ENCODE measurements around the gene CUL7.
"Not testable (repeated sequence)": the region's sequence is repeated elsewhere in the genome, so short reads cannot be mapped to it uniquely, and the experiment has no call there.

Gene CUL7

DNA sequence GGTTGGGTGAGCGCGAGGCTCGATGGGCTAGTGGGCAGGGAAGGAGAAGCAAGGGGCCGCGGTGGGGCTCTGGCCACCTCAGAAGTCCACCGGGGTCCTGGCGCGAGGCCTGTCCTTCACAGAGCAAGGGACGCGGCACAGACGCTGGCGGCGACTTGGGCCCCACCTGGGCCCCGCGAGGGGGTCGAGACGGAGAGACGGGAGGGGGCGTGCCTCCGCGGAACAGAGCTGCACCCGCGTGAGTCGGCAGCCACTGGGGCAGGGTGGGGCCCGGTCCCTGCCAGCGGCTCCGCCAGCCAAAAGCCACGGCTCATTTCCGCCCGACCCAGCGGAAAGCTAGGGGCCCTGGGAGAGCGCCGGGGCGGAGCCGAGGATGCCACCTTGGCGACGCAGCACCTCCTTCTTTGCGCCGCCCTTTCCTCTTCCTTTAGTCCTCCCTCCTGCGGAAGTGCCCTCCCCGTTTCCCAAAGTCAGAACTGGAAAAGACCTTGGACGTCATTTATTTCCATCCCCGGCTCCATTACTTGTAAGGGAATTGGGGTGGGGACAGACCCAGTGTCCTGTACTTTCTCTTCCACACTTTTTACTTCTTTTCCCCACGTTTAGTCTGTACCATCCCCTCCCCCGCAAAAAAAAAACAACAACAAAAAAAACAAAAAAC lies at the start of gene CUL7:
TSS of gene CUL7 (minus strand) at position 307 of the 661 bp plus-strand sequence. CDS start 1,063 bp downstream, outside the sequence.
- DNase-seq (ENCODE audit: low spot score): peak; percentile 89

- no peak for DNase-seq (ENCODE audit: low spot score)
Observed at GRCh38 chr6:43101497-43101896, 47.8 kb upstream of the CUL7 start.

DNA sequence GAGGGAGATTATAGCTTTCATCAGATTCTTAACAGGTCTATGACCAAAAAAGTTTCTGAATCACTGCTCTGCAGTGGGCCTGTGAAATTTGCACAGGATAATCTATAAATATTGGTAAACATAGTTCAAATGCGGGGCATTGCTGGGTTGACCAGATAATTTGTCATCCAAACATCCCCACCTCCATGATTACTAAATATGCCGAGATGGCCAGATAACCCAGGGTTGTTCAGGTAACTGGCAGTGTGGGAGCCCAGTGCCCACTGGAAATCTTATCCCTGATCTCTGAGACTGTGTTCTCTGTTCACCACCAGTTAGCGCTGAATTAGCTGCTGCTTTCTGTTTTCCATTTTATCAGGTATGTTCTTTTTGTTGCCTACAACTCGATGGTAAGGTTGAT lies 43.9 kb upstream of the CUL7 start:
- no peak for DNase-seq (ENCODE audit: low spot score)

DNA sequence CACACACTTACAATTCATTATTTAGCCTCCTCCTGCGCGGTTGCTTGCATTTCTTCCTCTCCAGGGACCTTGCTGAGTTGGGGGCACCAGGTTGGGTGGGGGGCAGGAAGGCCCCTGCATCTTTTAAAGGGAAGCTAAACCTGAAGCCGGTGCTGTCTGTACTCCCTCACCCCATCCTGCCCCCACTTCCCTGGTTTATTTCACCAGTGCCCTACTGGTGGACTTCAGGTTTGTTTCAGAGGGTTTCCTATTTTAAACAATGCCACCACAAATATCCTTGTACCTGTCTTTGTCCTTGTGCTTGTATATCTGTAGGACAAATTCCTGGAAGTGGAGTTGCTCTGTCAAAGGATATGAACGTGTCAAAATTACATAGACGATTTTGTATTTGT lies 43.4 kb upstream of the CUL7 start:
- DNase-seq (ENCODE audit: low spot score): no peak

DNA sequence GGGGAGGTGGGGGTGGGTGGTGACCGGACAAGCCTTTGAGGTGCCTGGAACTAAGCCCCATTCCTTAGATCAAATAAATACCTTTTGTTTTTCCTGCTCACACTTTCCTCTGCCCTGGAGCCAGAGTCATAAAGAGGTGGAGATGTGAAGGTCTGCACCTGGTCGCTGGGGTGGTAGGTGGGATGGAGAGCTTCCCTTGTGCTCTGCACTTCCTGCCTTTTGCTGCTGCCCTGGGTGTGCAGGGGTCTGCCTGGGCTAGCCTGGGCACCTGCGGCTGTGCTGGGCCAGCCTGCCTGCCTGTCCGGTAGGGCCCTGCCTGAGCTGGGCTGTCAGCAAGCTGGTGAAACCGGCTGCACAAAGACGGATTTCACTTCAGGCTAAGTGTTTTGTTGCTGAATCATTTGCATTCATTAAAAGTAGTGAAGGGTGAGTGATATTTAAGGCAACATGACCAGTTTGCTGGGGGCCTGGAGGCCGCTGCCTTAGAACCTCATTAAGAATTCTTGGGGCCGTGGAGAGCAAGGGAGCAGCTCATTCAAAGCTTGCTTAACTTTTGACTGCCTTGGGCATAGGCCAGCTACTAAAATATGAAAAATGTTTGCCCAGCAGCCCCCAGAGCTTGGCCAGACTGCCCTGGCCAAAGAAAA lies 42.9 kb upstream of the CUL7 start:
- DNase-seq (ENCODE audit: low spot score): peak; percentile 68

GRCh38 chr6:43095939-43096338 lies 42.3 kb upstream of the CUL7 start:
- no peak for DNase-seq (ENCODE audit: low spot score)

DNA sequence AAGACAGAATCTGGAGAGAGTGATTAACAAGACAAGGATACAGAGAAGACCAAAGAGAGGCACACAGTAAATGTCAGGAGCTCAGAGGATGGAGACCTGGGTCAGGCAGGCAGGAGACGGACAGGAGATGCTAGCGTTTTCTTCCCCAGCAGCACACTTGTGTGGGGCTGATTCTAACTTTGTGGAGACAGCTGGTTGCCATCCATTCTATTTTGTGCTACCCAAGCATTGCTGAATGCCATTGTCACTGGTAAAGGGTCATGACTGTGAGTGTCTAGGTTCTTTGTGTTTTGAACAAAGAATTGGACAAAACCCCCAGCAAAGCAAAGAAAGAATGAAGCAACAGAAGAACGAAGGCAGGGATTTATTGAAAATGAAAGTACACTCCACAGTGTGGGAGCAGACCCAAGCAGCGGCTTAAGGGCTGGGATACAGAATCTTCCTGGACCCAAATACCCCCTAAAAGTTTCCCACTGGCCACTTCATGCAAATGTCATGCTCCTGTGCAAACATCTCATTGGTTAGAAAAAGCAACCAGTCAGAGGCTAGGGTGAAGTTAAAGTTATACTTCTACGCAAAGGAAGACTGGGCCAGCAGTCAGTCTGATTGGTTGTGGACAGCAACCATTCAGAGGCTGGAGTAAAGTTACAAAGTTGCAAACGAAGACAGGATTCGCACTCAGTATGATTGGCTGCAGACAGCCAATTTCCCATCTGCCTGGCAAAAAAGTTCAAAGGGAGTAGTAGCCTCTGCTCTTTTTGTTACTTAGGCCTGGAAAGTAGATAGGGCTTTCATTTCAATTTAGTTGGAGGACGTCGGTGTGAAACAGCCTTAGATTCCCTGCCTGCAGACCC lies 40.0 kb upstream of the CUL7 start:
- DNase-seq (ENCODE audit: low spot score): no peak

GRCh38 chr6:43092635-43093034 lies 39.0 kb upstream of the CUL7 start:
- DNase-seq (ENCODE audit: low spot score): no peak

GRCh38 chr6:43091436-43091991 lies 37.9 kb upstream of the CUL7 start:
- no peak for DNase-seq (ENCODE audit: low spot score)

GRCh38 chr6:43091020-43091419 lies 37.4 kb upstream of the CUL7 start:
- DNase-seq (ENCODE audit: low spot score): no peak

GRCh38 chr6:43090559-43090956 lies 36.9 kb upstream of the CUL7 start:
- DNase-seq (ENCODE audit: low spot score): no peak

GRCh38 chr6:43089874-43090558 lies 36.4 kb upstream of the CUL7 start:
- peak; percentile 46 for DNase-seq (ENCODE audit: low spot score)

- peak; percentile 32 for DNase-seq (ENCODE audit: low spot score)
Observed at GRCh38 chr6:43089467-43089866, 35.8 kb upstream of the CUL7 start.

- peak; percentile 47 for DNase-seq (ENCODE audit: low spot score)
Observed at GRCh38 chr6:43088654-43089056, 35.0 kb upstream of the CUL7 start.

DNA sequence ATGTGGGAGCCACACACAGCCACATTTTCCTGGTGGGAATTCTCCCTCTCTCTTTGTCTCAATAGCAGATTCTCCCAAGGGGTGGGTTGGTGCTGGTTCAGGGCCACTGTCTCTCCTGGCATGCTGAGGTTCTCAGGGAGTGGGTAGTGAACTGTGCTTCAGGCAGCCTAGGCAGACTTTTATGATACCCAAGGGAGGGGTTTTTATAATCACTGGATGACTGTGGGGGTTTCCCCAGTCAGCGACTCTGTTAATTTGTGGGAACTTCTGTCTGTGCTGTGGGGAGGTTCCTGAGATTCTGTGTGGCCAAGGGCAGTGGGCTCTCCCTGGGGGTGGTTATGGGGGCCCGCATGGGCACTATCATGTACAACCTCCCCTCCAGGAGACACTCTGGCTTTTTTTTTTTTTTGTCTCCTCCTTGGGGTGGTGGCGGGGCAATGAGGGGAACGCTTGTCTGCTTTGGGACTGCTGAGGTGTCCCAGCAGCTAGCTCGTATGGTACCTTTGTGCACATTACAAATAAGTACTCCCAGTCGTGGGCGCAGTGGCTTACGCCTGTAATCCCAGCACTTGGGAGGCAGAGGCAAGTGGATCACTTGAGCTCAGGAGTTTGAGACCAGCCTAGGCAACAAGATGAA lies 32.5 kb upstream of the CUL7 start:
- no peak for DNase-seq (ENCODE audit: low spot score)

DNA sequence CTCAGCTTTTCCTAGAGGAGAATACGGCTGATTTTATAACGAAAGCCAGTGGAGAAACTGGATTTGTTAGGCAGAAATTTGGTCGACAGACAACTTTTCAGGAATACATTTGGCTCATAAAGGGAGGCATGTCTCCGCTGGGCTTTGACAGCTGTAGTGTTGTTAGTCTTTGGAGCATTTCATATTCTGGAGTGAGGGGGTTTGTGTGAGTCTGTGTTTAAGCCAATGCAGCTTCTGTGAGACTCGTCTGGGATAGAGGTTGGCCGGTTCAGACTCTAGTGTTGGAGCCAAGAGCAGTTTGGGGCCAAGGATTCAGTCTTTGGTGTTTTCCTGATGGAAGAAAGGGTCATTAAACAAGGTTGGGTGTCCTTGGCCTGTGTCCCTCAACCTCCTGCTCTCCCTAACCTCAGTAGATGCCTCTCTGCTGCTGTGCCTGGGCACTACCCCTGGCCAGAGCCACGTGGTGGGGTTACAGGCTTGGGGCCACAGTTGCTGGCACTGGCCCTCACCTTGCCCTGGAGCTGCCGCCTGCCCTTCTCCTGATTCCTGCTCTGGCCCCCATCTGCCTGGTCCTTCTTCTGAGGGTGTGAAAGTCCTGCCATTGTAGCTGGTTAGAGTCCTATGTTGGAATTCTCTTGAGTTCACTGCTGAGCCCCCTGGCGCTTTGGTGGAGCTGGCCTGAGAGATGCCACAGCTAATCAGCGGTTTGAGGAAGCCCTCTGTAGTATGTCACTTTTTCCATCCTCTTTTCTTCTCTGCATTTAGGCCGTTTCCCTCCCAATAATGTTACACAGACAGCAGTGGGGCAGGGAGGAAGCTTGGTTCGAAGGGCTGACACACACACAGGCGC lies 29.4 kb upstream of the CUL7 start:
- no peak for DNase-seq (ENCODE audit: low spot score)

GRCh38 chr6:43081922-43082321 lies 28.3 kb upstream of the CUL7 start:
- not testable (repeated sequence) for DNase-seq (ENCODE audit: low spot score)

DNA sequence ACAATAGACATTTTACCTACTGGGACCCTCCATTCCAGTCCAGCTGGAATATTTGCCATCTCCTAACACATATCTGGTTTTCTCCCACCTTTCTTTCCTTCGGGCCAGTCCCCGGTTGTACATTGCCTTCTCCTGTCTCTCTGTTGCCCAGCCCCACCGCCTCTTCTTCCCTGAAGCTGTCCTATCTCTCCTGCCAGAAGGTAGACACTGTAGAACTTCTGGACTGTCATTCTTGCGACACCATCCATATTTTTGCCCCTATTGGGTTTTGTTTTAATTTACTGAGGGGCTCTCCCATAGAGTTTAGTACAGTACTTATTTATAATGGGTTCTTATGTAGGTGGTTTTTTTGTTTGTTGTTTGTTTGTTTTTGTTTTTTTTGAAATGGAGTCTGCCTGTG lies 27.4 kb upstream of the CUL7 start:
- DNase-seq (ENCODE audit: low spot score): no peak

DNA sequence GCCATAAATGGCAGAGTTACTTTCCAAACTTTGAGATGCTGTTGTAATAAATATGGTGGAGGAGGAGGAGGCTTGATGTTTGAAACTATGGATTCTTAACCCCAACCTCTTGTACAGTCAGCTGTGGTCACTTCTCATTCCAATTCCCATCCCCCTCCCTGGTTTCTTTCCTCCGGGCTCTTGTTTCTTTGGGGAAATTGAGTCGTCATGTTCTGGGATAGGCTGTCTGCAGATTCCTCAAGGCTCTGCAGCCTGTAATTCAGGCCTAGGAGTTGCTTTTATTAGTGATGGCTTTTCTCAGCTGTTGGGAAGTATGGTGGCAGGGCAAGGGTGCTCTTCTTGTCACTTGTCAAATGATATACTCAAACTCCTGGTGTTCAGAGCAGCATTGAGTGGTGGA lies 25.0 kb upstream of the CUL7 start:
- no peak for DNase-seq (ENCODE audit: low spot score)

DNA sequence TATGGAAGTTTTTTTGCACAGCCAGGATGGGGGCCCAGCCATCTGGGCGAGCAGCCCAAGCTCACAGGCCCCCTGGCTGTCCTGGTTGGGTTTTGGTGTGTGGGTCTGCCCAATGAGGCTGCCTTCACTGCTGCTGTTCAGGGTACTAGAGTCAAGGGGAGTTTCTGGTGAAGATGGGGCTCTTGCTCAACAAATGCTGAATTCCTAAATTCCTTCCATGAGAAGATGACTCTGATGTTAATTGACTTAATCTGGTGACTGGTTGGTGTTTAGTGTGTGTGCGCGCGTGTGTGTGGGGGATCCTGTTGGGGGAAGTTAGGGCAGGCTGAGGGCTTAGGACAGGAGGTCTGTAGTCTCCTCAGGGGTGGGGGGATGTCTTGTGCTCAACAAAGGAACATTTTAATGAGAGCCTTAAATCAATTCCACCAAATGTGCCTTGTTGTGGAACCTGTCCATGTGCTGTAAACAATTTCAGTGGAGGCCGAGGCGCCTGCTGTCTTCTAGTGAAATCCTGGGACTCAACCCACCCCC lies 24.4 kb upstream of the CUL7 start:
- no peak for DNase-seq (ENCODE audit: low spot score)

All from SW480 (cell line).